ENCODE measurements around the gene NIPAL3. TPM values are rescaled to one million over a fixed set of nuclear protein-coding genes. Genes with fewer than 3 reads are reported as not detected.

The NIPAL3 gene
- total RNA-seq, 4 donors from 2014 or later = 34.8 to 55.8 (median 46.8) TPM

Other genes with a start within 250 kb of the NIPAL3 start
- 10 to 100 TPM in 3 of 4 donors, 1 to 10 TPM in 1; 2.6 to 37.4 (median 12.7) TPM for gene IFNLR1, start 228.5 kb upstream of the NIPAL3 start, total RNA-seq
- gene GRHL3, start 96.4 kb upstream of the NIPAL3 start, total RNA-seq = not detected
- 10 to 100 TPM in 3 of 4 donors, 1 to 10 TPM in 1; 4.6 to 33.7 (median 23.3) TPM for gene STPG1, start 2.0 kb upstream of the NIPAL3 start, total RNA-seq
- 10 to 100 TPM in 2 of 4 donors, 1 to 10 TPM in 2; 6.4 to 17.5 (median 11.3) TPM for gene RCAN3, start 87.0 kb downstream of the NIPAL3 start, total RNA-seq
- 1 to 10 TPM in 2 of 4 donors, under 1 TPM in 1, not detected in 1; 0.37 to 2.2 (median 1.4) TPM for gene NCMAP, start 140.3 kb downstream of the NIPAL3 start, total RNA-seq
- gene SRRM1, start 227.5 kb downstream of the NIPAL3 start, total RNA-seq = 100 to 1,000 TPM in 3 of 4 donors, 10 to 100 TPM in 1; 71.1 to 209 (median 141) TPM